CD14-positive monocyte (primary cell): Measurements from ENCODE around the gene PPP3CA. TPM values are rescaled to one million over a fixed set of nuclear protein-coding genes. Genes with fewer than 3 reads are reported as not detected.
A peak's percentile ranks its signal among the peaks of the same experiment; 100 is the strongest.

Experiments
- DNase-seq, 3 donors: peaks; one replicate each; pipeline ENCODE4 v3.0.0-alpha.2; 2011 to 2022
- H2AFZ ChIP-seq: 2 replicates; pipeline ENCODE4 v1.6.0; 2012; ENCODE audit warnings: mild to moderate bottlenecking, low read depth, low read length, inconsistent platforms; ENCODE audit not compliant: insufficient read depth, poor library complexity, severe bottlenecking
- H3K27ac ChIP-seq, 2 donors: 1 replicate in 1 of 2; 2 replicates in 1 of 2; pipeline ENCODE4 v1.5.1; 2012 to 2013; ENCODE audit warnings: low read length in 2 of 2, control low read depth in 1 of 2, inconsistent platforms in 1 of 2, low read depth in 1 of 2, mild to moderate bottlenecking in 1 of 2
- H3K27me3 ChIP-seq, 2 donors: one replicate each; pipeline versions ENCODE4 v1.6.0 to v1.6.1; 2011 to 2013; ENCODE audit warnings: low read length in 2 of 2; ENCODE audit not compliant: control insufficient read depth in 2 of 2, insufficient read depth in 2 of 2
- H3K36me3 ChIP-seq, 2 donors: replicated peaks in 1 of 2; 1 replicate in 1 of 2; 2 replicates in 1 of 2; pipeline versions ENCODE4 v1.5.1 to v1.6.1; 2012 to 2013; ENCODE audit warnings: low read length in 2 of 2, control low read depth in 1 of 2, inconsistent platforms in 1 of 2, mild to moderate bottlenecking in 1 of 2; ENCODE audit not compliant: insufficient read depth in 2 of 2, control insufficient read depth in 1 of 2
- H3K4me1 ChIP-seq, 2 donors: 1 replicate in 1 of 2; 2 replicates in 1 of 2; pipeline versions ENCODE4 v1.5.1 to v1.6.1; 2012 to 2013; ENCODE audit warnings: low read length in 2 of 2, control low read depth in 1 of 2, inconsistent platforms in 1 of 2, mild to moderate bottlenecking in 1 of 2, moderate library complexity in 1 of 2; ENCODE audit not compliant: insufficient read depth in 2 of 2, control insufficient read depth in 1 of 2
- H3K4me2 ChIP-seq: replicated peaks from 2 replicates; pipeline ENCODE3; 2012; ENCODE audit warnings: low read length, moderate library complexity, mild to moderate bottlenecking; ENCODE audit not compliant: poor library complexity, severe bottlenecking; ENCODE audit errors: extremely low read depth
- H3K4me3 ChIP-seq, 3 experiments: fragments of 200-600 bp in 1 of 3; sonication (generic) in 1 of 3; replicated peaks in 1 of 3; 1 replicate in 2 of 3; 2 replicates in 1 of 3; pipeline ENCODE4 v1.5.1; 2011 to 2013; ENCODE audit warnings: low read length in 3 of 3, mild to moderate bottlenecking in 3 of 3, control low read depth in 2 of 3, low read depth in 2 of 3, inconsistent platforms in 1 of 3, moderate library complexity in 1 of 3
- H3K79me2 ChIP-seq: 2 replicates; pipeline ENCODE4 v1.6.0; 2012; ENCODE audit warnings: mild to moderate bottlenecking, control low read depth, inconsistent platforms, low read length, moderate library complexity; ENCODE audit not compliant: insufficient read depth
- H3K9ac ChIP-seq: 2 replicates; pipeline ENCODE4 v1.6.0; 2017; ENCODE audit warnings: low read length, mild to moderate bottlenecking; ENCODE audit not compliant: insufficient read depth, poor library complexity, severe bottlenecking
- H3K9me3 ChIP-seq, 2 donors: replicated peaks in 1 of 2; 1 replicate in 1 of 2; 2 replicates in 1 of 2; pipeline versions ENCODE4 v1.5.1 to v1.6.1; 2012 to 2013; ENCODE audit warnings: low read length in 2 of 2, control low read depth in 1 of 2; ENCODE audit not compliant: control insufficient read depth in 1 of 2, insufficient read depth in 1 of 2
- H4K20me1 ChIP-seq: 2 replicates; pipeline ENCODE4 v1.6.0; 2012; ENCODE audit warnings: mild to moderate bottlenecking, low read length, control low read depth, moderate library complexity; ENCODE audit not compliant: insufficient read depth
- H3K27ac Mint-ChIP-seq, 7 donors: one replicate each; pipeline ENCODE4 v1.8.0; 2020; ENCODE audit warnings: mild to moderate bottlenecking in 7 of 7, mixed read lengths in 7 of 7, moderate library complexity in 6 of 7, inconsistent platforms in 2 of 7
- H3K27me3 Mint-ChIP-seq, 3 donors: one replicate each; pipeline ENCODE4 v1.8.0; 2021 to 2022; ENCODE audit warnings: low read depth in 3 of 3, mild to moderate bottlenecking in 3 of 3, mixed read lengths in 3 of 3, moderate library complexity in 3 of 3, inconsistent platforms in 1 of 3
- H3K36me3 Mint-ChIP-seq, 2 donors: one replicate each; pipeline ENCODE4 v1.8.0; 2020; ENCODE audit warnings: mixed read lengths in 2 of 2, inconsistent platforms in 1 of 2, mild to moderate bottlenecking in 1 of 2
- H3K4me1 Mint-ChIP-seq: one replicate; pipeline ENCODE4 v1.8.0; 2020; ENCODE audit warnings: mild to moderate bottlenecking, mixed read lengths
- H3K4me3 Mint-ChIP-seq, 2 donors: one replicate each; pipeline ENCODE4 v1.8.0; 2020; ENCODE audit warnings: mild to moderate bottlenecking in 2 of 2, mixed read lengths in 2 of 2, moderate library complexity in 1 of 2
- H3K9me3 Mint-ChIP-seq, 7 donors: one replicate each; pipeline ENCODE4 v1.8.0; 2020 to 2022; ENCODE audit warnings: mixed read lengths in 7 of 7, mild to moderate bottlenecking in 6 of 7, moderate library complexity in 6 of 7, inconsistent platforms in 2 of 7
- CTCF ChIP-seq: fragments of 200-600 bp; IDR thresholded peaks from one replicate; pipeline ENCODE4 v1.8.0; 2022; ENCODE audit warnings: antibody characterized with exemption, mild to moderate bottlenecking
- WGBS: methylation state at CpG from one replicate; pipeline ENCODE4 v1.1.5; 2013; ENCODE audit warnings: missing lambda C conversion rate; ENCODE audit not compliant: insufficient coverage; 5-methylcytosine and 5-hydroxymethylcytosine counted together
- intact Hi-C, 2 donors: fragments of 100-400 bp; cut with micrococcal nuclease; formaldehyde crosslinking; loops; one replicate each; pipeline versions ENCODE4 v1.15.0 to v1.15.1; 2023
- polyA plus RNA-seq, 3 donors: library from polyadenylated mRNA; depleted of rRNA in 1 of 3; unstranded in 2 of 3; stranded (reverse) in 1 of 3; fragments of 300-500 nt in 2 of 3; fragments of >200 nt in 1 of 3; fragmentation: Illumina TruSeq in 2 of 3; gene quantifications; 1 replicate in 2 of 3; 2 replicates in 1 of 3; pipeline ENCODE4 v1.2.3, GENCODE V29; 2012 to 2021

The PPP3CA gene
- polyA plus RNA-seq, 3 donors = 5.1 to 9.7 (median 8.9) TPM

GRCh38 chr4:101188906-101189305 lies 158.4 kb downstream of the PPP3CA start:
- no peak for DNase-seq
- H3K4me1 Mint-ChIP-seq = peaks cover 3% of the 10 kb centered on the region
- H3K4me3 Mint-ChIP-seq = no peak overlapping the region
- H3K79me2 ChIP-seq = peaks cover 7% of the 10 kb centered on the region
- H3K9me3 Mint-ChIP-seq = no peaks in the 10 kb centered on the region
- no CpG with 5 or more reads among the region's 4 CpGs for WGBS
- no peak overlapping the region for H3K4me2 ChIP-seq
- no peak overlapping the region for H3K27ac ChIP-seq
- peaks cover 3 to 20% of the 10 kb centered on the region in 2 donors for H3K36me3 ChIP-seq
- no peak for TF ChIP-seq CTCF
- H3K4me3 ChIP-seq = no peak overlapping the region
- intact Hi-C loops = no loop called here
- H3K27me3 ChIP-seq = no peaks in the 10 kb centered on the region
- H3K36me3 Mint-ChIP-seq = peaks cover 10 to 14% of the 10 kb centered on the region in 2 donors
- H3K27ac Mint-ChIP-seq = peak overlapping the region in 1 of 7 donors; percentile 29
- no peak overlapping the region for H2AFZ ChIP-seq
- H3K9me3 ChIP-seq = no peaks in the 10 kb centered on the region
- H3K4me1 ChIP-seq = no peaks in the 10 kb centered on the region
- peaks cover 73% of the 10 kb centered on the region for H4K20me1 ChIP-seq
- H3K9ac ChIP-seq = no peak overlapping the region
- H3K27me3 Mint-ChIP-seq = peaks cover 0 to 2% (median 0%) of the 10 kb centered on the region in 3 donors

GRCh38 chr4:101187841-101188240 lies 159.5 kb downstream of the PPP3CA start:
- peaks cover 8% of the 10 kb centered on the region for H3K4me1 Mint-ChIP-seq
- H3K27me3 ChIP-seq = no peaks in the 10 kb centered on the region
- H3K4me1 ChIP-seq = no peaks in the 10 kb centered on the region
- peaks cover 5 to 10% of the 10 kb centered on the region in 2 donors for H3K36me3 ChIP-seq
- peaks cover 0 to 2% (median 0%) of the 10 kb centered on the region in 3 donors for H3K27me3 Mint-ChIP-seq
- DNase-seq = no peak
- no CpG with 5 or more reads among the region's 5 CpGs for whole genome bisulfite sequencing
- no peak overlapping the region for H3K4me3 ChIP-seq
- peaks cover 7% of the 10 kb centered on the region for H3K79me2 ChIP-seq
- peak; percentile 12 for TF ChIP-seq CTCF
- peaks cover 6 to 9% of the 10 kb centered on the region in 2 donors for H3K36me3 Mint-ChIP-seq
- no peaks in the 10 kb centered on the region for H3K9me3 ChIP-seq
- H2AFZ ChIP-seq = no peak overlapping the region
- no peak overlapping the region for H3K4me3 Mint-ChIP-seq
- H4K20me1 ChIP-seq = peaks cover 75% of the 10 kb centered on the region
- H3K9ac ChIP-seq = no peak overlapping the region
- no peak overlapping the region for H3K27ac ChIP-seq
- peak overlapping the region in 2 of 7 donors; percentile 15 to 46 for H3K27ac Mint-ChIP-seq
- no peaks in the 10 kb centered on the region for H3K9me3 Mint-ChIP-seq
- intact Hi-C loops = no loop called here
- no peak overlapping the region for H3K4me2 ChIP-seq
